Inferior parietal cortex (tissue), 1 donor: ENCODE data around the gene RNGTT.
"Not testable (repeated sequence)": the region's sequence is repeated elsewhere in the genome, so short reads cannot be mapped to it uniquely, and the experiment has no call there.

Experiments used
- DNase-seq: peaks from one replicate; pipeline ENCODE4 v3.0.0-alpha.2; 2016; ENCODE audit errors: extremely low spot score

RNGTT gene

GRCh38 chr6:88972504-88973423 is 9.3 kb upstream of the RNGTT start:
- no peak for DNase-seq

GRCh38 chr6:88970301-88970700 is 6.9 kb upstream of the RNGTT start:
- DNase-seq: no peak

- not testable (repeated sequence) for DNase-seq
These were observed 5.8 kb upstream of the RNGTT start for GRCh38 chr6:88969255-88969654.

DNA sequence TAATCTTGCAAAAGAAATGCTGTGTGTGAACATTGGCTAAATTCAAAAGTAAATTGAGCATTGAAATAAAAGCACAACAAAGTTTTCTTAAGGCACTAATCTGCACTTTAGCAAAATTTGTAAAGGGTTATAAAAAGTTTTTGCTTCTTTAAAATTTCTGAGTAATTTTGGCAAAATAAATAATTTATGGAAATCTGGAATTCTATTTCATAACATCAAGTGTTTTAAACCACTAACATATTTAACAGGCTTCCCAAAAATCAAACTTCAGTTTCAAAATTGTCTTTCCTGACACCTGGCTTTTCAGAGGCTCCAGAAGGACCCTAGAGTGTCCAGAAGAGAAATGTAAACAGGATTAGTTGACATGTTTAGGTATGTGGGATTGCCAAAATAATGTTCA is 4.5 kb upstream of the RNGTT start:
- no peak for DNase-seq

DNA sequence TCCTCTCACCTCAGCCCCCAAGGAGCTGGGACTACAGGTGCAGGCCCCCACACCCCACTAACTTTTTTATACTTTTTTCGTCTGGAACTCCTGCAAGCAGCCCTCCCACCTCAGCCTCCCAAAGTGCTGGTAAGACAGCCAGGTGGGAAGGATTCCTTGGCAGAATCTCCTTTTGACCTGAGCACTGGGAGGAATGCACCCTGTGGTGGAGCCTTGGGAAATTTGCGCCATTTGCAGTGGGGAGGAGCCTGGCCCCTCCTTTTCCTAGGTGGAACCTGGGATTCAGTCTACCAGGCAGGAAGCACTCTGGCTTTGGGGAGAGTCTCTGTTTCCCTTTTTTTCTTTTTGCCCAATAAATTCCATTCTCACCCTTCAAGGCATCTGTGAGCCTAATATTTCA is 2.3 kb upstream of the RNGTT start:
- no peak for DNase-seq

DNA sequence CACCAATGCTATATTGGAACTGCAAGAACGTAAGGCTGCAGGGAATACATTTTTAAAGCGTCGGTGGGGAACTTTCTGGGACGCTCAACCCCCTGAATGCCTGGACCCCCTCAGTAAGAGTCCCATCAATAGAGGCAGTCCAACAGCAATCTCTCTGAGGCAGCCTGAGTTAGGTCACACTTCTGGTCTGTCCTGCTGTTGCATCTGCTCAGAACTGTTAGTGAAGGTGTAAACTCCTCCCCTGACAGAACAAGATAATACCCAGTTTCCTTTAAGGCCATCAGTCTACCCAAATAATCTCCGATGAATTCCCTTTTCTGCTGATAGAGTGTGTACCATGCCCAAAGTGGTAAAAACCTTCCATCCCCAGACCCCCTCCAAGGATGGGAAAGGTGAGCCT is 1.1 kb upstream of the RNGTT start:
- DNase-seq: no peak

DNA sequence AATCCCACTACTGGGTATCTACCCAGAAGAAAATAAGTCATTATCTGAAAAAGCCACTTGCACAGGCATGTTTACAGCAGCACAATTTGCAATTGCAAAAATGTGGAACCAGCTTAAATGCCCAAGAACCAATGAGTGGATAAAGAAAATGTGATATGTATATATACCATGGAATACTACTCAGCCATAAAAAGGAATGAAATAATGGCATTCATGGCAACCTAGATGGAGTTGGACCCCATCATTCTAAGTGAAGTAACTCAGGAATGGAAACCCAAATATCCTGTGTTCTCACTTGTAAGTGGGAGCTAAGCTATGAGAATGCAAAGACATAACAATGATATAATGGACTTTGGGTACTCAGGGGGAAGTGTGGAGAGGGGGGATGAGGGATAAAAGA is 4.6 kb downstream of the RNGTT start:
- no peak for DNase-seq

- no peak for DNase-seq
These were observed 9.7 kb downstream of the RNGTT start for GRCh38 chr6:88953550-88954386.

DNA sequence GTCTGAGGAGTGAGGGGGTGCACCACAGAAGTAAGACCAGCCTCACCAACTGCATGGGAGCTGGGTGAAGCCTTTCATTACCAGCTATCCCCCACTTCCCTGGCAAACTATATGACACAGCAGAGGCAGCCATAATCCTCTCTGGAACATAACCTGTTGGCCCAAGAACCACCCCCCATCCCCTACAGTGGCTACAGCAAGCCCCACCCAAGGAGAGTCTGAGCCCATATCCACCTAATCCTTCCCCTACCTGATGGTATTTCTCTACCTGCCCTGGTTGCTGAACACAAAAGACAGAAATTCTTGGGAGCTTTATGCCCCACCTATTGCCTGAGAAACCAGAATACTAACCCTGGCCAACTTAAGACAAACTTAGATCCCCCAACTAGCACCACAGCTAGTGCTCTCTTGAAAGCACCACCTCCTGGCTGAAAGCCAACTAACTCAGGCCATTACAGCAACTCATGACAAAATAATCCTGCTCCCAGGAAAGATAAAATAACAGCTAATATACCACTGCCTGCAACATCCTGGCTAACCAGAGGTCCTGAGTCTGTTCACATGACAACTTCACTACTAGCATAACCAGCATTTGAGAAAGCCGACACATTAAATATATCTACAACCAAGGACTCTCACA is 11.2 kb downstream of the RNGTT start:
- no peak for DNase-seq

DNA sequence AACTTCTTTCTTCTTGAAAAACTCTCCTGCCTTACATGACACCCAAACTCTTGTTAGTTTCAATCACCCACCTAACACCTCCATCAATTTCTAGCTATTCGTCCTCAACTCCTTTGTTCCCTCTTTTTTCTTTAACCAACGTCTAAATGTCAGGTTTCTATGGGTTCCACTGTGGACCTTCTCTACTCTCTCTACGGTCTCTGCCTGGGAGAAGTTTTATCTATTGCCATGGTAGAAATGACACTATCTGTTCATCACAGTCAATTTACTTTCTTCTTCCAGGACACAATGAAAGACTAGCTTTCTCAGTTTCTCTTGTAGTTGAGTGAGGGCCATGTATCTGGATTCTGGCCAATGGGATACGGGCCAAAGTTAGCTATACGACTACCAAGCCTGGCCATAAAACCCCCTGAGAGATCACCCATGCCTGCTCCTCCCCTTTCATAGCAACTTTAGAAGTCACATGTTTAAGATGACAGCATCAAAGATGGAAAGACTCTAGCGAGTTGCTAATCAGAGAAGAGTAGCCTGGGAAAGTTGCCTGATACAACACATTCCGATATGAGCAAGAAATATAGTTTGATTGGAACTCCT is 17.9 kb downstream of the RNGTT start:
- no peak for DNase-seq

- DNase-seq: no peak
These were observed 29.9 kb downstream of the RNGTT start for GRCh38 chr6:88933521-88933920.

- not testable (repeated sequence) for DNase-seq
These were observed 31.4 kb downstream of the RNGTT start for GRCh38 chr6:88932019-88932418.

- no peak for DNase-seq
These were observed 40.5 kb downstream of the RNGTT start for GRCh38 chr6:88922775-88923548.

DNA sequence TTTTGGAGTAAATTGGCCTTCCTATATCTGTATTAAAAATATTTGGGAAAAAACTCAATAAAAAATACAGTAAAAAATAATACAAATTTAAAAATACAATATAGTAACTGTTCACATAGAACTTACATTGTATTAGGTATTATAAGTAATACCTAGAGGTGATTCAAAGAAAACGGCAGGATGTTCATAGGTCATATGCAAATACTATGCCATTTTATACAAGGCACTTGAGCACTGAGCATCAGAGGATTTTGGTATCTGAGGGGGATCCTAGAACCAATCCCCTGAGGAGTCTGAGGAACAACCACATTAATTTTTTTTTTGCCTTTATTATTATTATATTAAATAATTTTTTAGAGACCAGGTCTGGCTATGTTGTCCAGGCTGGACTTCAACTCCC is 41.7 kb downstream of the RNGTT start:
- DNase-seq: no peak

- DNase-seq: no peak
These were observed 42.4 kb downstream of the RNGTT start for GRCh38 chr6:88920774-88921733.

DNA sequence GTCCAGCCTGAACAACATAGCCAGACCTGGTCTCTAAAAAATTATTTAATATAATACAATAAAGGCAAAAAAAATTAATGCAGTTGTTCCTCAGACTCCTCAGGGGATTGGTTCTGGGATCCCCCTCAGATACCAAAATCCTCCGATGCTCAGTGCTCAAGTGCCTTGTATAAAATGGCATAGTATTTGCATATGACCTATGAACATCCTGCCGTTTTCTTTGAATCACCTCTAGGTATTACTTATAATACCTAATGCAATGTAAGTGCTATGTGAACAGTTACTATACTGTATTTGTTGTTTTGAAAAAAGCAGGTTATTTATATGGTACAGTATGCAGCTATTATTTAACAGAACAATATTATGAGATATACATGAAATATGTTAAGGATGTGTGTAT is 43.3 kb downstream of the RNGTT start:
- no peak for DNase-seq

GRCh38 chr6:88919032-88919431 is 44.4 kb downstream of the RNGTT start:
- DNase-seq: no peak

GRCh38 chr6:88916615-88917208 is 46.7 kb downstream of the RNGTT start:
- no peak for DNase-seq

DNA sequence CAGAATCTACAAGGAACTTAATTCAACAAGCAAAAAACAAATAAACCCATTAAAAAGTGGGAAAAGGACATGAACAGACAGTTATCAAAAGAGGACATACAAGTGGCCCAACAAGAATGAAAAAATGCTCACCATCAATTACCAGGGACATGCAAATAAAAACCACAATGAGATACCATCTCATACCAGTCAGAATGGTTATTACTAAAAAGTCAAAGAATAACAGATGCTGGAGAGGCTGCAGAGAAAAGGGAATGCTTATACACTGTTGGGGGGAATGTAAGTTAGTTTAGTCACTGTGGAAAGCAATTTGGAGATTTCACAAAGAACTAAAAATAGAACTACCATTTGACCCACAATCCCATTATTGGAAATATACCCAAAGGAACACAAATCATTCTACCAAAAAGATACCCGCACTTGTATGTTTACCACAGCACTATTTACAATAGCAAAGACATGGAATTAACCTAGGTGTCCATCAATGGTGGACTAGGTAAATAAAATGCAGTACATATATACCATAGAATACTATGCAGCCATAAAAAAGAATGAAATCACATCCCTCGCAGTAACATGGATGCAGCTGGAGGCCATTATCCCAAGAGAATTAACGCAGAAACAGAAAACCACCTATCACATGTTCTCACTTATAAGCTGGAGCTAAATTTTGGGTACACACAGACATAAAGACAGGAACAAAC is 48.4 kb downstream of the RNGTT start:
- no peak for DNase-seq
